HG03196 (cell line): ENCODE data around the gene SNX8.
A peak's percentile ranks its signal among the peaks of the same experiment; 100 is the strongest.
"Not testable (repeated sequence)": the region's sequence is repeated elsewhere in the genome, so short reads cannot be mapped to it uniquely, and the experiment has no call there.

Experiments used
- ATAC-seq: cut with Tn5 transposase; IDR thresholded peaks from one replicate; pipeline ENCODE4 v1.9.1; 2021; ENCODE audit not compliant: unreplicated experiment

Gene SNX8

GRCh38 chr7:2314209-2314955 lies at the start of gene SNX8:
SNX8 (minus strand) TSS chr7:2314441; CDS start chr7:2314421, 20 bp downstream.
- ATAC-seq, result peak; percentile 75

GRCh38 chr7:2362385-2363088 lies 48.3 kb upstream of the SNX8 start:
- ATAC-seq, result no peak

GRCh38 chr7:2360796-2361195 lies 46.6 kb upstream of the SNX8 start:
- ATAC-seq, result no peak

- ATAC-seq, result no peak
Measured at GRCh38 chr7:2359610-2360009, 45.4 kb upstream of the SNX8 start.

DNA sequence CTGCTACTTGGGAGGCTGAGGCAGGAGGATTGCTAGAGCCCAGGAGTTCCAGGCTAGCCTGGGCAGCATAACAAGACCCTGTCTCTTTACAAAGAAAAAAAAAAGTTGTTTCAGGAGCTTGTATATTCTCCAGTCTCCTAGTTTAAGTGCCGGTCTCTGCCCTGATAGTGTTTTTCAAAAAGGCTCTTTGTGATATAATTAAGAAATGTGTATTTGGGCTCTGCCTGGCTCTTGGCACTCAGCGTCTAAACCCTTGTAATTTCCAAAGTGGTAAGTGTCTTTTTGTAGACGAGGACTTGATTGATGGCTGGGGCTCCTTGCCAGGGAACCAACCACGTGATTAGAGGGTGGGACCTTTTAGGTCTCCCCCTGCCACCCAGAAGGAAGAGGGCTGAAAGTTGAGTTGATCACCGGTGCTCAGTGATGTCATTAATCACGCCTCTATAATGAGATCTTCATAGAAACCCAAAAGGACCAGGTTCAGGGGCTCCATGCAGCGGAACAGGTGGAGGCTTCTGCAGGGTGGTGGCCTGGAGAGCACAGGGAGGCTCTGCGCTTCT lies 44.8 kb upstream of the SNX8 start:
- no peak for ATAC-seq

- no peak for ATAC-seq
Measured at GRCh38 chr7:2357571-2357970, 43.3 kb upstream of the SNX8 start.

- ATAC-seq, result no peak
Measured at GRCh38 chr7:2357165-2357564, 42.9 kb upstream of the SNX8 start.

GRCh38 chr7:2355705-2356008 lies 41.4 kb upstream of the SNX8 start:
- ATAC-seq, result no peak

- ATAC-seq, result peak; percentile 25
Measured at GRCh38 chr7:2354939-2355704, 40.9 kb upstream of the SNX8 start.

DNA sequence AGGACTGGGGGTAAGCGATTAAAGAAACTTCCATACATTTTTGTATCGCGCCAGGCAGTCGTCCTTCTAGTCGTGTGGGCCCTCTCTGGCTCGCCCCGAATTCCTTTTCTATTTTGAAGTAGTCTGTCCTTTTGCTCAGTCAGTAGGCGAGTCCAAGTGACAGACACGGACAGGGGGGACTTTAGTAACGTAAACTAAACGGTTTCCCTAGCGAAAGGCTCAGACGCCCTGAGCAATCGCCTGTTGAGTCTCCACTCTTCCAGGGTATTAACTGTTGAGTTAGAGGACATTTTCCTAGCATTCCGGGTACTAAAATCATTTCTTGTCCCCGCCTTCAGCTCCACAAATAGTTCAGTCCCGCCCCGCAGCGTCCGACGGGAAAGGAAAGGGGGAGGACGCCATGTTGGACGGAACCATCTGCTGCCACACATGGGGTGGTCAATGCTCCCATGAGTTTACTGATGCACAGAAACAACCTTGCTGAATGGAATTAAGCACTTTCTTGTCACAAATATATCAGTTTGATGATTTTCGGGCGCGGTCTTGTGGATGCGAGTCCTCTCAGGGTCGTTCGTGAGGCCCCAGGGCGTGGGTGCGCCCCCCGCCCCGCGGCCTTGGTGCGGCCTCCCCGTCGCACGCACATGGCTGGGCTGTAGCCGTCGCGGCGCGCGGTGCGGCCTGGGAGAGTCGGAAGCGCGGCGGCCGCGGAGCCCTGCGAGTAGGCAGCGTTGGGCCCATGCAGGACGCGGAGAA lies 40.1 kb upstream of the SNX8 start, which contains the start of gene EIF3B:
TSS of gene EIF3B (plus strand) at position 642 of the 753 bp plus-strand sequence. CDS start at position 737, 95 bp downstream.
- ATAC-seq, result peak; percentile 83

DNA sequence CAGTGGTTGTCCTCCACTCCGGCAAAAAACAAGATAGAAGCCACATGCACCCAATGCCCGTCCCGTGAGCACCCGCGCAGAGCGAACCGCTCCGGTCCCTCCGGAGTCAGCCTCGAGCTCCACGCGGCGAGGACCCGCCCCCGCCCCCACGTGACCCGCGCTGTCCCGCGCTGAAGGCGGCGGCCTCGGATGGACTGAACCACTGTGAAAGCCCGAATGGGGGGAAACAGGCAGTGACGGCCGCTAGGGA lies 39.6 kb upstream of the SNX8 start:
- ATAC-seq, result peak; percentile 56

DNA sequence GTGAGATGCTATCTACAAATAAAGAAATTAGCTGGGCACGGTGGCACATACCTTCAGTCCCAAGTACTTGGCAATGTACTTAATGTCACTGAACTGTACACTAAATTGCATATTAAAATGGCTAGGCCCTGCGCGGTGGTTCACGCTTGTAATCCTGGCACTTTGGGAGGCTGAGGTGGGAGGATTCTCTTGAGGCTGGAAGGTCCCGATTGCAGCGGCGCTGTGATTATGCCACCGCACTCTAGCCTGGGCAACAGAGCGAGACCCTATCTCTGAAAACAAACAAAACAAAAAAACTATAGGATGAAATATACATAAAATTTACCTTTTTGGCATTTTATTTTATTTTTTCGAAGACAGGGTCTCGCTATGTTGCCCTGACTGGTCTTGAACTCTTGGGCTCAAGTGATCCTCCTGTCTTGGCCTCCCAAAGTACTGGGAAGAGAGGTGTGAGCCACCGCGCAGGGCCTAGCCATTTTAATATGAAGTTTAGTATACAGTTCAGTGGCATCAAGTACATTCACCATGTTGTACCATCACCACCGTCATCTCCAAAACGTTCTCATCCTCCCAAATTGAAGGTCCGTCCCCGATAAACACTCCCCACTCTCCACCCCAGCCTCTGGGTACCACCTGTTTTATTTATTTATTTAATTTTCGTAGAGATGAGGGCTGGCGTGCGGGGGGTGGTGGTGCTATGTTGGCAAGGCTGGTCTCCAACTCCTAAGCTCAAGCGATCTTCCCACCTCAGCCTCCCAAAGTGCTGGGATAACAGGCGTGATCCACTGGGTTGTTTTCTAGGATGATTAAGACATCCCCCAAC lies 39.1 kb upstream of the SNX8 start:
- no peak for ATAC-seq

DNA sequence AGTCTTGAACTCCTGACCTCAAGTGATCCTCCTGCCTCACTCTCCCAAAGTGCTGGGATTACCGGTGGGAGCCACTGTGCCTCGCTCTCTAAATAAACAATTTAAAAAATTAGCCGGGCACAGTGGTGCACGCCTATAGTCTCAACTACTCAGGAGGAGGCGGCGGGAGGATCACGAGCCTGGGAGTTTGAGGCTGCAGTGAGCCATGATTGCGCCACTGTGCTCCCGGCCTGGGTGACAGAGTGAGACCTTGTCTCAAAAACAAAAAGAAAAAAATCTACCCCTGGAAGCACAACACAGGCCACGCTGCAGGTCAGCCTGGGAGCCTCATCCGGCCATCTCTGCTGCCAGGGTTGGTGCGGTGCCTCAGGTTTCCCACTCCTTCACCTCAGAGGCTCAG lies 36.6 kb upstream of the SNX8 start:
- no peak for ATAC-seq

GRCh38 chr7:2350055-2350454 lies 35.8 kb upstream of the SNX8 start:
- ATAC-seq, result no peak

DNA sequence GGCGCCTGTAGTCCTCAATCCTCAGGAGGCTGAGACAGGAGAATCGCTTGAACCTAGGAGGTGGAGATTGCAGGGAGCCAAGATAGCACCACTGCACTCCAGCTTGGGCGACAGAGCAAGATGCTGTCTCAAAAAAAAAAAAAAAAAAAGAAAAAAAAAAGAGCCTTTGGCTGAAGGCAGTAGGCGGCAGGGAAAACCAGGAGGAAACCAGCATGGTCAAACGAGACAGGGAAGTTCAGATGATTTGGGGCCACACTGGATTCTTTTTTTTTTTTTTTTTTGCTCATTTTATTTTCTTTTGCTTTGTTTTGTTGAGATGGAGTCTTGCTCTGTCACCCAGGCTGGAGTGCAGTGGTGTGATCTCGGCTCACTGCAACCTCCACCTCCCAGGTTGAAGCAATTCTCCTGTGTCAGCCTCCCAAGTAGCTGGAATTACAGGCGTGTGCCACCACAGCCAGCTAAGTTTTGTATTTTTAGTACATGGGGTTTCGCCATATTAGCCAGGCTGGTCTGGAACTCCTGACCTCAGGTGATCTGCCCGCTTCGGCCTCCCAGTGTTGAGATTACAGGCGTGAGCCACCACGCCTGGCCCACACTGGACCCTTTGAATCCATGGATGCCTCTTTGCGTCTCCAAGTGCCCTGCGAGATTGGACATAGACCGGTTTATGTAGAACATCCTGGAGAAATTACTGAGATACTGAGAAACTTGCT lies 33.3 kb upstream of the SNX8 start:
- not testable (repeated sequence) for ATAC-seq

GRCh38 chr7:2336626-2337299 lies 22.5 kb upstream of the SNX8 start:
- ATAC-seq, result no peak

- ATAC-seq, result not testable (repeated sequence)
Measured at GRCh38 chr7:2332606-2333231, 18.5 kb upstream of the SNX8 start.

- no peak for ATAC-seq
Measured at GRCh38 chr7:2331707-2332106, 17.5 kb upstream of the SNX8 start.

DNA sequence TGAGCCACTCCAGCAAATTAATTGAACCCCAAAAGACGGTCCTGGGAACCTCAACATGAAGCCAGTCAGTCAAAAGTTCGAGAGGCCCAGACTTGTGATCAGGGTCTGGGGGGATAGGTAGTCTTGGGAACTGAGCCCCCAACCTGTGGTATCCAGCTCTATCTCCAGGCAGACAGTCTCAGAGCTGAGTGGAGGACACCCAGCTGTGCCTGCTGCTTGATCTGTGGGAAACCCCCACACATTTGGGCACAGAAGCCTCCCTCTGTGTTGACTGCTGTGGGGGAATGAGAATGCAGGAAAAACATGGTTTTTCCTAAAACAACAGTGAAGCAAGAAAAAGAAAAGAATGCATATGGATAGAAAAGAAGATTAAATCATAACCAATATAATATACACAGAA lies 16.3 kb upstream of the SNX8 start:
- no peak for ATAC-seq
